Caco-2 (cell line): ENCODE measurements around the gene KNCN. TPM values are rescaled to one million over a fixed set of nuclear protein-coding genes. Genes with fewer than 3 reads are reported as not detected.

Experiments
- Bru-seq: library from RNA; stranded (reverse); fragments of 400-500 nt; gene quantifications from one replicate; lab custom pipeline; 2021; lab: Mats Ljungman, UMichigan
- BruChase-seq, 2 experiments: library from RNA; stranded (reverse); fragments of 400-500 nt; gene quantifications; one replicate each; lab custom pipeline; 2021; lab: Mats Ljungman, UMichigan
- BruUV-seq: library from RNA; stranded (reverse); fragments of 400-500 nt; replicated peaks from 2 replicates; lab custom pipeline; 2021; lab: Mats Ljungman, UMichigan
- CTCF ChIA-PET: fragments of 300-600 bp; sonication (Branson Sonifier 250); formaldehyde crosslinking; loops from one replicate; lab custom pipeline; 2022; ENCODE audit warnings: antibody characterized with exemption; lab: Charles Lee
- POLR2A ChIA-PET: fragments of 300-600 bp; sonication (Branson Sonifier 250); formaldehyde crosslinking; loops from one replicate; lab custom pipeline; 2022; ENCODE audit warnings: antibody characterized with exemption; lab: Charles Lee
- DNase-seq, 2 experiments: peaks; one replicate each; pipeline versions ENCODE4 v3.0.0 to v3.0.0-alpha.2; 2020 to 2022
- H3K27me3 ChIP-seq: replicated peaks from 2 replicates; pipeline ENCODE4 v1.6.0; 2011; ENCODE audit warnings: low read length; ENCODE audit not compliant: control insufficient read depth, insufficient read depth
- H3K36me3 ChIP-seq: 2 replicates; pipeline ENCODE4 v1.5.1; 2011; ENCODE audit warnings: low read length; ENCODE audit not compliant: control insufficient read depth, insufficient read depth
- H3K4me1 ChIP-seq: fragments of 250-450 bp; sonication (Bioruptor Pico); 2 replicates; pipeline ENCODE4 v1.5.1; 2020; ENCODE audit warnings: mild to moderate bottlenecking
- H3K4me3 ChIP-seq: 2 replicates; pipeline ENCODE4 v1.5.1; 2011; ENCODE audit warnings: low read depth, mild to moderate bottlenecking, control low read depth, low read length
- H3K9me3 ChIP-seq: fragments of 250-450 bp; sonication (Bioruptor Pico); 2 replicates; pipeline ENCODE4 v1.5.1; 2020; ENCODE audit warnings: mild to moderate bottlenecking, moderate library complexity
- H3K27ac Mint-ChIP-seq: one replicate; pipeline ENCODE4 v1.8.0; 2022; ENCODE audit warnings: mixed read lengths; ENCODE audit not compliant: unreplicated experiment
- H3K27me3 Mint-ChIP-seq: one replicate; pipeline ENCODE4 v1.8.0; 2022; ENCODE audit warnings: mixed read lengths; ENCODE audit not compliant: insufficient read depth, unreplicated experiment
- H3K36me3 Mint-ChIP-seq: one replicate; pipeline ENCODE4 v1.8.0; 2022; ENCODE audit warnings: mild to moderate bottlenecking, mixed read lengths; ENCODE audit not compliant: insufficient read depth, unreplicated experiment
- H3K4me1 Mint-ChIP-seq: one replicate; pipeline ENCODE4 v1.8.0; 2022; ENCODE audit warnings: low read depth, mixed read lengths; ENCODE audit not compliant: unreplicated experiment
- H3K4me3 Mint-ChIP-seq: one replicate; pipeline ENCODE4 v1.8.0; 2022; ENCODE audit warnings: mild to moderate bottlenecking, moderate library complexity, mixed read lengths; ENCODE audit not compliant: unreplicated experiment
- H3K9me3 Mint-ChIP-seq: one replicate; pipeline ENCODE4 v1.8.0; 2022; ENCODE audit warnings: mixed read lengths; ENCODE audit not compliant: unreplicated experiment
- CTCF ChIP-seq, 2 experiments: fragments of 200-600 bp in 1 of 2; IDR thresholded peaks; 1 replicate in 1 of 2; 2 replicates in 1 of 2; pipeline versions ENCODE4 v1.5.1 to v1.8.0; 2011 to 2022; ENCODE audit warnings: antibody characterized with exemption in 1 of 2, control low read depth in 1 of 2, inconsistent platforms in 1 of 2, low read depth in 1 of 2, low read length in 1 of 2, mild to moderate bottlenecking in 1 of 2, moderate library complexity in 1 of 2; ENCODE audit not compliant: insufficient read depth in 1 of 2, severe bottlenecking in 1 of 2, unreplicated experiment in 1 of 2
- intact Hi-C: fragments of 100-400 bp; cut with micrococcal nuclease; formaldehyde crosslinking; loops from one replicate; pipeline ENCODE4 v1.10.0; 2022; ENCODE audit not compliant: unreplicated experiment
- long read RNA-seq: library from polyadenylated mRNA; stranded (forward); transcript quantifications from one replicate; pipeline ENCODE4 v2.0.0, GENCODE V29; 2022
- total RNA-seq: library from RNA; stranded (reverse); gene quantifications from 2 replicates; pipeline ENCODE4 v1.2.3, GENCODE V29; 2022

The KNCN gene
- total RNA-seq (not detected in 2 replicates), Bru-seq, nascent RNA (not detected), BruChase-seq, experiment 1, labeled RNA remaining after a 2-hour chase (not detected), BruChase-seq, experiment 2, labeled RNA remaining after a 6-hour chase (not detected)
- long read RNA-seq, result 0 reads

GRCh38 chr1:46551597-46552095, at the start of gene KNCN:
KNCN (minus strand) TSS chr1:46551647; CDS start chr1:46551215, 432 bp downstream.
- Mint-ChIP-seq H3K27ac (no peak within 1 kb of the TSS), H3K4me1 (no peaks in the 10 kb centered on the region), H3K36me3 (no peaks in the 10 kb centered on the region), H3K9me3 (no peaks in the 10 kb centered on the region), H3K27me3 (peaks cover under 1% of the 10 kb centered on the region), H3K4me3 (no peak within 1 kb of the TSS)
- no peak for TF ChIP-seq CTCF (IDR thresholded peaks at IDR 0.05; ENCODE audit: insufficient read depth in 1 of 2, low read depth in 1 of 2, low read length in 1 of 2, severe bottlenecking in 1 of 2, unreplicated experiment in 1 of 2)
- no peaks in the 10 kb centered on the region for H3K27me3 ChIP-seq
- POLR2A ChIA-PET, result no interaction called here
- no peak for DNase-seq
- no peaks in the 10 kb centered on the region for H3K9me3 ChIP-seq
- no peak within 1 kb of the TSS for H3K4me3 ChIP-seq
- CTCF ChIA-PET, result no interaction called here
- intact Hi-C loops, result no loop called here
- no TSS peak for BruUV-seq
- H3K4me1 ChIP-seq, result no peaks in the 10 kb centered on the region
- H3K36me3 ChIP-seq, result no peaks in the 10 kb centered on the region

DNA sequence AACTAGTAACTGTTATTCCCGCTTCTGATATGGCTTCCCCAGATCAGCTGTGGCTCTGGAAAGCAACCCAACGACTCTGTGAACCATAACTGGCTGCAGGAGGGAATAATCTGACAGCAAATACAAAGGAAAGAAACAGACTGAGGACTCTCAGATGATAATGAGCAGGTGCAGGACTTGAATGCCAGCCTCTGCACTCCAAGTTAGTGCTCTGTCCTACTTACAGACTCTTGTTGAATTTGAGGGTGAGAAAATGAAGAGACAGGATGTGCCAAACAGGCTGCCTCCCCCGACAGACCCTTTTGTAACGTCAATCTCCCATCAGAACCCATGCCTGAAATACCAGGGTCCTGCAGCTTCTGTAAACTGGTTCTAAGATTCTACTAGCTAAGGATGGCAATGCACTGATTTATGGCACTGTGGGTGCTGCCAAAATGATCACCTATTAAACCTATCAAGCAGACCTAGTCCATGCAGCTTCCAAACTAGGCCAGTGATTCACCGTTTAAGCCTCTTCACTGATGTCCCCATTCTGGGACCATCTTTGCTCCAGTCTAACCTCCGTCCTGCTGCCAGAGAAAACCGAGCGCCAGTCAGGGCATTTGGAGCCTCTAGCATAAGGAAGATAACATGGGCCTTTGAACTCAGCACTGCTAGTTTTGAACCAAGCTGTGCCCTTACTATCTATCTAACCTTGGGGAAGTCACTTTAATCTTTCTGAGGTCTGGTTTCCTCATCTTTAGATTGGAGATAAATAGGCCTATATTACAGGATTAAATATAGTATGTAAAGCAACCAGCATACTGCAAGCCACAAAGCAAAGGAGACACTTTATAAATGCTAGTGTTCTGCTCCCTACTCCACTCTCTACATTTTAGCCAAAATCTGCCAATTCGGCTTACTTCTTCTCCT, 47.9 kb upstream of the KNCN start:
- Mint-ChIP-seq H3K4me1 (peaks cover 5% of the 10 kb centered on the region), H3K27ac (no peak overlapping the region), H3K9me3 (no peaks in the 10 kb centered on the region), H3K36me3 (peaks cover 8% of the 10 kb centered on the region), H3K27me3 (no peaks in the 10 kb centered on the region), H3K4me3 (no peak overlapping the region)
- TF ChIP-seq CTCF (IDR thresholded peaks at IDR 0.05; ENCODE audit: insufficient read depth in 1 of 2, low read depth in 1 of 2, low read length in 1 of 2, severe bottlenecking in 1 of 2, unreplicated experiment in 1 of 2), result no peak
- Histone ChIP-seq H3K36me3 (no peaks in the 10 kb centered on the region), H3K4me1 (no peaks in the 10 kb centered on the region), H3K4me3 (no peak overlapping the region), H3K9me3 (no peaks in the 10 kb centered on the region), H3K27me3 (no peaks in the 10 kb centered on the region)
- no peak for DNase-seq
- intact Hi-C loops, result no loop called here
- no TSS peak for BruUV-seq
- ChIA-PET CTCF (no interaction called here), POLR2A (no interaction called here)

DNA sequence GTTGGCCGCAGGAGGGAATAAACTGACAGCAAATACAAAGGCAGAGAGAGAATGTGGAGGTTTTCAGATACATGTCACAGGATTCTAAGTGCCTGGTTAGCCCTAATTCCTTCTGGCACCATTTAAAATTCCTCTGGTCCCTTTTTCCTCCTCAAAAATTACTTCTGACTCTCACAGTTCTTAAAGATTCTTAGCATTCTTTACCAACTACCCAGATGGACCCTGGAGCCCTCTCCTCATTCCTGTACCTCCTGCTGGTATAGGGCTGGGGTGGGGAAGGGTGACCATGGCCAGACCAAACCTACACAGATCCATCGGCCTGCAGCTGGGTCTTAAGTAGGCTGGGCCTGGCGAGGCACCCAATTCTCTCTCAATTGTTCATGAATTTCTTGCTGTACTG, 45.4 kb upstream of the KNCN start:
- Mint-ChIP-seq H3K4me1 (peaks cover 5% of the 10 kb centered on the region), H3K27me3 (no peaks in the 10 kb centered on the region), H3K27ac (no peak overlapping the region), H3K4me3 (no peak overlapping the region), H3K9me3 (no peaks in the 10 kb centered on the region), H3K36me3 (peaks cover 25% of the 10 kb centered on the region)
- no peaks in the 10 kb centered on the region for H3K36me3 ChIP-seq
- ChIA-PET POLR2A (no interaction called here), CTCF (no interaction called here)
- H3K4me1 ChIP-seq, result no peaks in the 10 kb centered on the region
- H3K27me3 ChIP-seq, result no peaks in the 10 kb centered on the region
- H3K4me3 ChIP-seq, result no peak overlapping the region
- no TSS peak for BruUV-seq
- intact Hi-C loops, result no loop called here
- DNase-seq, result no peak
- TF ChIP-seq CTCF (IDR thresholded peaks at IDR 0.05; ENCODE audit: insufficient read depth in 1 of 2, low read depth in 1 of 2, low read length in 1 of 2, severe bottlenecking in 1 of 2, unreplicated experiment in 1 of 2), result no peak
- no peaks in the 10 kb centered on the region for H3K9me3 ChIP-seq
